ENCODE results near the gene DUS2. TPM values are rescaled to one million over a fixed set of nuclear protein-coding genes. Genes with fewer than 3 reads are reported as not detected.

The DUS2 gene
- total RNA-seq, 4 donors from 2014 or later = 7.2 to 15.0 (median 8.7) TPM

DNA sequence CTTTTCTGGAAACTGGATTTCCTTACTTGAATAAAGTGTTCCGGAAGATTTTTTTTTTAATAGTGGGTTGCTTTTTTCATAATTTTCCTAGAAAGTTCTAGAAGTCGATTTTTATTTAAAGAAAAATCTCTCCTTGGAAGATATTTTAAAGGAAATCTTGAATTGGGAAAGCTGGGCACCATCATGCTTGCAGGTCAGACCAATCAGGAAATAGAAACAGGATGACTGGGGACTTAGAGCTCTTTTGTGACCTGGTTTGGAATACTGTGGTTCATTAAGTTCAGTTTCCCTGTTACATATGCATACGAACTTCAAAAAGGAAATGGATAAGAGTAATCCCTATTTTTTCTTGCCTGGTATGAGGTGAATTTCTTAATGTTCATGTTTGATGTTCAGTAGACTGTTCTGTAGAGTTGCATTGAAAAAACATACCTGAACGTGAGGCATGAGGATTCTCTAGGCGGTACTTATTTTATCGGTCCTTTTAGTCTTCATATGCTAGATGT, 63.3 kb downstream of the DUS2 start:
- ATAC-seq = no peak
- WGBS, 2 donors (ENCODE audit: low coverage in 1 of 2) = 1 to 2% methylated on average over 6 of the region's 6 CpGs
- peak overlapping the region; percentile 81 to 99 (median 96) for H3K27ac ChIP-seq
- H3K4me3 ChIP-seq = peak overlapping the region; percentile 55 to 74
- no peaks in the 10 kb centered on the region for H3K36me3 ChIP-seq
- H3K27me3 ChIP-seq = no peaks in the 10 kb centered on the region
- peaks cover 4 to 77% (median 13%) of the 10 kb centered on the region in 3 donors for H3K4me1 ChIP-seq
- no peak for TF ChIP-seq POLR2AphosphoS5 (IDR thresholded peaks at IDR 0.05)
- no peak for TF ChIP-seq EP300 (IDR thresholded peaks at IDR 0.05)
- no peak for TF ChIP-seq POLR2A (IDR thresholded peaks at IDR 0.05)
- TF ChIP-seq, protein P1, sequence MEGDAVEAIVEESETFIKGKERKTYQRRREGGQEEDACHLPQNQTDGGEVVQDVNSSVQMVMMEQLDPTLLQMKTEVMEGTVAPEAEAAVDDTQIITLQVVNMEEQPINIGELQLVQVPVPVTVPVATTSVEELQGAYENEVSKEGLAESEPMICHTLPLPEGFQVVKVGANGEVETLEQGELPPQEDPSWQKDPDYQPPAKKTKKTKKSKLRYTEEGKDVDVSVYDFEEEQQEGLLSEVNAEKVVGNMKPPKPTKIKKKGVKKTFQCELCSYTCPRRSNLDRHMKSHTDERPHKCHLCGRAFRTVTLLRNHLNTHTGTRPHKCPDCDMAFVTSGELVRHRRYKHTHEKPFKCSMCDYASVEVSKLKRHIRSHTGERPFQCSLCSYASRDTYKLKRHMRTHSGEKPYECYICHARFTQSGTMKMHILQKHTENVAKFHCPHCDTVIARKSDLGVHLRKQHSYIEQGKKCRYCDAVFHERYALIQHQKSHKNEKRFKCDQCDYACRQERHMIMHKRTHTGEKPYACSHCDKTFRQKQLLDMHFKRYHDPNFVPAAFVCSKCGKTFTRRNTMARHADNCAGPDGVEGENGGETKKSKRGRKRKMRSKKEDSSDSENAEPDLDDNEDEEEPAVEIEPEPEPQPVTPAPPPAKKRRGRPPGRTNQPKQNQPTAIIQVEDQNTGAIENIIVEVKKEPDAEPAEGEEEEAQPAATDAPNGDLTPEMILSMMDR (IDR thresholded peaks at IDR 0.05) = no peak
- H3K9me3 ChIP-seq = no peaks in the 10 kb centered on the region

DNA sequence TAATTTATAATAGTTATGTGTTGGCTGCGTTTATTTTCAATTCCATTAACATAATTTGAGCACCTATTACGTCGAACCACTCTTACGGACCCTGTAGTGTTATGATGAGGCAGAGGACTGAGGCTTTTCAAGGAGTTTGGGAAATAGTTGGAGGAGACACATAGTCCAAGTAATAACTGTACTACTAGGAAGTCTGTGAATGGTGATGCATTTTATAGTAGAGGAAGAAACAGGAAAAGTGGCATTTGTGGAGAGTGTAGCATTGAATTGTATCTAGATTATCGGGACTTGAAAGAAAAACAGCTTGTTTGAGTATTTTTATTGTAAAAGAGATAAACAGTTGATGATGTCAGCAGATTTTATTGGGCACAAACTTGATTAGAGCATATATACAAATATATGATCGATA, 63.8 kb downstream of the DUS2 start:
- no peak for ATAC-seq
- no peaks in the 10 kb centered on the region for H3K9me3 ChIP-seq
- H3K4me1 ChIP-seq = peaks cover 8 to 79% (median 16%) of the 10 kb centered on the region in 3 donors
- H3K27ac ChIP-seq = peak overlapping the region; percentile 75 to 96 (median 88)
- TF ChIP-seq POLR2AphosphoS5 (IDR thresholded peaks at IDR 0.05) (no peak), EP300 (IDR thresholded peaks at IDR 0.05) (no peak), POLR2A (IDR thresholded peaks at IDR 0.05) (no peak)
- TF ChIP-seq, protein P1 (IDR thresholded peaks at IDR 0.05) = no peak
- H3K27me3 ChIP-seq = no peaks in the 10 kb centered on the region
- WGBS, 2 donors (ENCODE audit: low coverage in 1 of 2) = 8 to 11% methylated on average over 6 of the region's 6 CpGs
- peak overlapping the region; percentile 55 to 74 for H3K4me3 ChIP-seq
- H3K36me3 ChIP-seq = no peaks in the 10 kb centered on the region

DNA sequence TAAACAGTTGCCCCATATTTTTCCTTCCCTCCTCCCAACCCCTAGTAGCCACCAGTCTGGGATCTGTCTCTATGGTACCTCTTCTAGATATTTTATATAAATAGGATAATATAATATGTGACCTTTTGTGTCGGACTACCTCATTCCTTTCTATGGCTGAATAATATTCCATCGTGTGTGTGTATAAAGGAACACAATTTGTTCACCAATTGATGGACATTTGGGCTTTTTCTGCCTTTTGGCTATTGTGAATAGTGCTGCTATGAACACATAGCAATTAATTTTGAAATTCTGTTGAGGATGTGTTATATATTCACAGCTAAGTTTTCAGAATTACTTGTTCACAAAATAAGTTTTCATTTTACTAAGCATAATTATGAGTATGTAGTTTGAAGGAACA, 64.6 kb downstream of the DUS2 start:
- no peak for ATAC-seq
- TF ChIP-seq, protein P1 (IDR thresholded peaks at IDR 0.05) = no peak
- TF ChIP-seq POLR2AphosphoS5 (IDR thresholded peaks at IDR 0.05) (no peak), EP300 (IDR thresholded peaks at IDR 0.05) (no peak), POLR2A (IDR thresholded peaks at IDR 0.05) (no peak)
- H3K4me3 ChIP-seq = no peak overlapping the region

DNA sequence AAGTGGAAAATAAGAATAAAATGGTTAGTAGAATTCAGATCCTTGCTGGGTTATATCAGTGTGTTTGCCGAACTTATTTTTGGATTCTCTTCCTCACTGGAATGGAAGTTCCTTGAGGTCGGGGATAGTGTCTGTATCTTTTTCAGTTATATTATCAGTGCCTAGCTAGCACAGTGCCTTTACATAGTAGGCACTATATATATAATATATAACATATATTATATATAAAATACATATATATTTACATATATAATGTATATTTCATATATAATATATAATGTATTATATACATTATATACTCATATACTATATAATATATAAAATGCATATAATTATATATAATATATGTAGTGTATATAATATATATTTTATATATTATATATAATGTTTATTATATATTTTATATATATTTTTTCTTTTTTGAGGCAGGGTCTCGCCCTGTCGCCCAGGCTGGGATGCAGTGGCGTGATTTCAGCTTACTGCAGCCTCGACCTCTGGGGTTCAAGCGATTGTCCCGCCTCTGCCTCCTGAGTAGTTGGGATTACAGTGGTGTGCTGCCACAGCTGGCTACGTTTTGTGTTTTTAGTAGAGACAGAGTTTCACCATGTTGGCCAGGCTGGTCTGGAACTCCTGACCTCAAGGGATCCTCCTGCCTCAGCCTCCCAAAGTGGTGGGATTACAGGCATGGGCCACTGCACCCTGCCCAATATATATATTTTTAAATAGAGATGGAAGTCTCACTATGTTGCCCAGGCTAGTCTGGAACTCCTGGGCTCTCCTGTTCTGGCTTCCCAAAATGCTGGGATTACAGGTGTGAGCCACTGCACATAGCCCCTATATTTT, 65.3 kb downstream of the DUS2 start:
- peak overlapping the region in 1 of 4 donors; percentile 96 for H3K27ac ChIP-seq
- peaks cover 9 to 80% (median 19%) of the 10 kb centered on the region in 3 donors for H3K4me1 ChIP-seq
- TF ChIP-seq POLR2A (IDR thresholded peaks at IDR 0.05) = no peak
- TF ChIP-seq, protein P1 (IDR thresholded peaks at IDR 0.05) = no peak
- no peaks in the 10 kb centered on the region for H3K27me3 ChIP-seq
- no peaks in the 10 kb centered on the region for H3K9me3 ChIP-seq
- no peak for ATAC-seq
- 80 to 92% methylated on average over 9 of the region's 9 CpGs for WGBS, 2 donors (ENCODE audit: low coverage in 1 of 2)
- no peak overlapping the region for H3K4me3 ChIP-seq
- no peaks in the 10 kb centered on the region for H3K36me3 ChIP-seq

More for the DNA sequence above, 64.6 kb downstream of the DUS2 start:
- Histone ChIP-seq H3K9me3 (no peaks in the 10 kb centered on the region), H3K4me1 (peaks cover 9 to 79% (median 19%) of the 10 kb centered on the region in 3 donors), H3K27me3 (no peaks in the 10 kb centered on the region), H3K36me3 (no peaks in the 10 kb centered on the region), H3K27ac (peak overlapping the region in 3 of 4 donors; percentile 13 to 96 (median 31))
- WGBS, 2 donors (ENCODE audit: low coverage in 1 of 2) = 56 to 68% methylated on average over 2 of the region's 2 CpGs

Data from gastroesophageal sphincter (tissue), 4 donors.